Stomach (tissue), 9 donors: ENCODE results near the gene RAD9A. TPM values are rescaled to one million over a fixed set of nuclear protein-coding genes. Genes with fewer than 3 reads are reported as not detected.

Experiments
- DNase-seq, 2 donors: peaks; one replicate each; pipeline versions ENCODE4 v3.0.0 to v3.0.0-alpha.2; 2013 to 2019
- H3K27ac ChIP-seq, 5 donors: fragments of 200-600 bp in 4 of 5; sonication (generic) in 4 of 5; one replicate each; pipeline ENCODE4 v1.5.1; 2013 to 2019; ENCODE audit warnings: mild to moderate bottlenecking in 1 of 5, moderate library complexity in 1 of 5
- H3K27me3 ChIP-seq, 3 donors: fragments of 200-600 bp; sonication (generic); one replicate each; pipeline ENCODE4 v1.5.1; 2017 to 2019; ENCODE audit warnings: mixed run types in 1 of 3
- H3K36me3 ChIP-seq, 4 donors: fragments of 200-600 bp; sonication (generic); 1 replicate in 3 of 4; 2 replicates in 1 of 4; pipeline ENCODE4 v1.5.1; 2016 to 2019
- H3K4me1 ChIP-seq, 4 donors: fragments of 200-600 bp; sonication (generic); one replicate each; pipeline ENCODE4 v1.5.1; 2016 to 2019
- H3K4me3 ChIP-seq, 4 donors: fragments of 200-600 bp; sonication (generic) in 3 of 4; one replicate each; pipeline ENCODE4 v1.5.1; 2016 to 2019; ENCODE audit warnings: mild to moderate bottlenecking in 1 of 4
- H3K9me3 ChIP-seq, 4 donors: fragments of 200-600 bp; sonication (generic); one replicate each; pipeline ENCODE4 v1.5.1; 2016 to 2019
- EP300 ChIP-seq: sonication (generic); formaldehyde crosslinking; IDR thresholded peaks from one replicate; pipeline ENCODE4 v1.6.1; 2017; ENCODE audit warnings: antibody characterized with exemption
- POLR2A ChIP-seq, 4 donors: fragments of 450-650 bp; IDR thresholded peaks; one replicate each; pipeline ENCODE4 v1.6.1; 2016; ENCODE audit warnings: antibody characterized with exemption in 4 of 4, control low read depth in 2 of 4, mild to moderate bottlenecking in 1 of 4, moderate library complexity in 1 of 4
- POLR2AphosphoS5 ChIP-seq, 3 donors: sonication (generic); formaldehyde crosslinking; IDR thresholded peaks; one replicate each; pipeline ENCODE4 v1.6.1; 2016; ENCODE audit warnings: antibody characterized with exemption in 3 of 3
- WGBS, 5 donors: extraction: QIAGEN DNeasy Blood & Tissue Kit in 3 of 5; methylation state at CpG; one replicate each; pipeline versions ENCODE4 v1.1.5 to v1.1.7; 2013 to 2018; 5-methylcytosine and 5-hydroxymethylcytosine counted together
- intact Hi-C: fragments of 100-400 bp; cut with DNase I; formaldehyde crosslinking; loops from one replicate; pipeline ENCODE4 v1.15.1; 2023; ENCODE audit warnings: low total_unique reads
- polyA plus RNA-seq, 3 donors: library from polyadenylated mRNA; stranded (reverse); fragments of 200-250 nt; gene quantifications; one replicate each; pipeline ENCODE4 v1.2.3, GENCODE V29; 2013
- small RNA-seq, 4 donors: library from RNA; depleted of rRNA; stranded (forward); fragments of <200 nt; gene quantifications; one replicate each; pipeline ENCODE3, GENCODE V24; 2016
- total RNA-seq, 5 donors: library from RNA; depleted of rRNA; stranded (reverse); fragments of >200 nt; gene quantifications; one replicate each; pipeline versions ENCODE4 v1.1.0 to v1.2.3, GENCODE V29; 2014 to 2016
- TF ChIP-seq, protein P1 (sequence below), 7 experiments: fragments of 450-650 bp in 4 of 7; fragments of 200-600 bp in 3 of 7; sonication (generic) in 3 of 7; IDR thresholded peaks; one replicate each; pipeline ENCODE4 v1.5.1; 2016 to 2019; ENCODE audit warnings: antibody characterized with exemption in 7 of 7, control low read depth in 2 of 7, mild to moderate bottlenecking in 1 of 7
- donor health status: healthy with polysubstance abuse.
- donor health status: Bipolar disorder and iron deficiency.
- donor health status: healthy.

The RAD9A gene
- total and polyA plus RNA-seq, 8 donors: 7.0 to 88.9 (median 28.7) TPM

- H3K36me3 ChIP-seq: peaks cover 0 to 17% (median 17%) of the 10 kb centered on the region in 4 donors
- no peak for DNase-seq
- no peaks in the 10 kb centered on the region for H3K27me3 ChIP-seq
- no peak overlapping the region for H3K27ac ChIP-seq
- intact Hi-C loops: no loop called here
- TF ChIP-seq EP300 (no peak), POLR2A (IDR thresholded peaks at IDR 0.05) (no peak), POLR2AphosphoS5 (IDR thresholded peaks at IDR 0.05) (no peak)
- TF ChIP-seq, protein P1, sequence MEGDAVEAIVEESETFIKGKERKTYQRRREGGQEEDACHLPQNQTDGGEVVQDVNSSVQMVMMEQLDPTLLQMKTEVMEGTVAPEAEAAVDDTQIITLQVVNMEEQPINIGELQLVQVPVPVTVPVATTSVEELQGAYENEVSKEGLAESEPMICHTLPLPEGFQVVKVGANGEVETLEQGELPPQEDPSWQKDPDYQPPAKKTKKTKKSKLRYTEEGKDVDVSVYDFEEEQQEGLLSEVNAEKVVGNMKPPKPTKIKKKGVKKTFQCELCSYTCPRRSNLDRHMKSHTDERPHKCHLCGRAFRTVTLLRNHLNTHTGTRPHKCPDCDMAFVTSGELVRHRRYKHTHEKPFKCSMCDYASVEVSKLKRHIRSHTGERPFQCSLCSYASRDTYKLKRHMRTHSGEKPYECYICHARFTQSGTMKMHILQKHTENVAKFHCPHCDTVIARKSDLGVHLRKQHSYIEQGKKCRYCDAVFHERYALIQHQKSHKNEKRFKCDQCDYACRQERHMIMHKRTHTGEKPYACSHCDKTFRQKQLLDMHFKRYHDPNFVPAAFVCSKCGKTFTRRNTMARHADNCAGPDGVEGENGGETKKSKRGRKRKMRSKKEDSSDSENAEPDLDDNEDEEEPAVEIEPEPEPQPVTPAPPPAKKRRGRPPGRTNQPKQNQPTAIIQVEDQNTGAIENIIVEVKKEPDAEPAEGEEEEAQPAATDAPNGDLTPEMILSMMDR (IDR thresholded peaks at IDR 0.05): no peak
- H3K4me1 ChIP-seq: peaks cover 28 to 43% (median 36%) of the 10 kb centered on the region in 4 donors
- whole genome bisulfite sequencing, 5 donors: 73 to 98% (median 87%) methylated on average over 5 of the region's 5 CpGs
- H3K9me3 ChIP-seq: no peaks in the 10 kb centered on the region
- H3K4me3 ChIP-seq: no peak overlapping the region
Measured at GRCh38 chr11:67445515-67445914, 53.7 kb downstream of the RAD9A start.

Small RNA genes within 50 kb of the gene (small RNA-seq; reads per million reads assigned to genes)
- gene RN7SKP239 (0 reads per million in 4 donors), gene RNU6-1238P (0 reads per million in 4 donors)

Other genes starting within 250 kb of the RAD9A start
- gene GRK2, start 125.5 kb upstream of the RAD9A start, total RNA-seq: 100 to 1,000 TPM in 4 of 5 donors, 10 to 100 TPM in 1; 53.8 to 266 (median 131) TPM
- 10 to 100 TPM; 44.0 to 59.4 (median 46.5) TPM for gene GRK2, start 125.5 kb upstream of the RAD9A start, polyA plus RNA-seq
- 10 to 100 TPM; 24.6 to 96.4 (median 42.6) TPM for gene ANKRD13D, start 102.7 kb upstream of the RAD9A start, total RNA-seq
- 10 to 100 TPM; 18.5 to 61.3 (median 30.9) TPM for gene ANKRD13D, start 102.7 kb upstream of the RAD9A start, polyA plus RNA-seq
- gene SSH3, start 88.5 kb upstream of the RAD9A start, total RNA-seq: 100 to 1,000 TPM in 3 of 5 donors, 10 to 100 TPM in 2; 23.5 to 217 (median 103) TPM
- gene SSH3, start 88.5 kb upstream of the RAD9A start, polyA plus RNA-seq: 10 to 100 TPM; 18.8 to 34.3 (median 22.6) TPM
- 100 to 1,000 TPM in 1 of 5 donors, 10 to 100 TPM in 4; 13.8 to 117 (median 54.8) TPM for gene POLD4, start 38.4 kb upstream of the RAD9A start, total RNA-seq
- 100 to 1,000 TPM; 129 to 316 (median 153) TPM for gene POLD4, start 38.4 kb upstream of the RAD9A start, polyA plus RNA-seq
- gene CLCF1, start 18.4 kb upstream of the RAD9A start, total RNA-seq: 10 to 100 TPM in 3 of 5 donors, 1 to 10 TPM in 1, not detected in 1; 2.6 to 69.2 (median 17.8) TPM
- gene CLCF1, start 18.4 kb upstream of the RAD9A start, polyA plus RNA-seq: 1 to 10 TPM; 2.7 to 5.4 (median 3.2) TPM
- gene PPP1CA, start 9.9 kb downstream of the RAD9A start, total RNA-seq: 100 to 1,000 TPM in 2 of 5 donors, 10 to 100 TPM in 3; 28.6 to 229 (median 97.9) TPM
- 100 to 1,000 TPM; 109 to 203 (median 153) TPM for gene PPP1CA, start 9.9 kb downstream of the RAD9A start, polyA plus RNA-seq
- 10 to 100 TPM in 1 of 5 donors, 1 to 10 TPM in 3, under 1 TPM in 1; 0.29 to 12.0 (median 3.5) TPM for gene TBC1D10C, start 12.1 kb downstream of the RAD9A start, total RNA-seq
- 1 to 10 TPM; 2.8 to 6.1 (median 5.5) TPM for gene TBC1D10C, start 12.1 kb downstream of the RAD9A start, polyA plus RNA-seq
- gene CARNS1, start 23.7 kb downstream of the RAD9A start, total RNA-seq: 10 to 100 TPM in 3 of 5 donors, 1 to 10 TPM in 1, under 1 TPM in 1; 0.29 to 33.3 (median 15.4) TPM
- gene CARNS1, start 23.7 kb downstream of the RAD9A start, polyA plus RNA-seq: 1 to 10 TPM in 2 of 3 donors, under 1 TPM in 1; 0.88 to 3.4 (median 2.4) TPM
- 100 to 1,000 TPM in 2 of 5 donors, 10 to 100 TPM in 3; 29.7 to 434 (median 82.3) TPM for gene RPS6KB2, start 36.5 kb downstream of the RAD9A start, total RNA-seq
- 10 to 100 TPM; 49.3 to 74.1 (median 68.9) TPM for gene RPS6KB2, start 36.5 kb downstream of the RAD9A start, polyA plus RNA-seq
- 10 to 100 TPM in 1 of 5 donors, 1 to 10 TPM in 2, not detected in 2; 1.7 to 15.2 (median 3.5) TPM for gene PTPRCAP, start 45.7 kb downstream of the RAD9A start, total RNA-seq
- gene PTPRCAP, start 45.7 kb downstream of the RAD9A start, polyA plus RNA-seq: 10 to 100 TPM in 2 of 3 donors, 1 to 10 TPM in 1; 4.5 to 25.3 (median 20.2) TPM
- gene CORO1B, start 51.5 kb downstream of the RAD9A start, total RNA-seq: 100 to 1,000 TPM in 2 of 5 donors, 10 to 100 TPM in 3; 48.3 to 160 (median 82.2) TPM
- 100 to 1,000 TPM in 2 of 3 donors, 10 to 100 TPM in 1; 84.4 to 125 (median 104) TPM for gene CORO1B, start 51.5 kb downstream of the RAD9A start, polyA plus RNA-seq
- not detected for gene GPR152, start 60.7 kb downstream of the RAD9A start, total RNA-seq
- gene GPR152, start 60.7 kb downstream of the RAD9A start, polyA plus RNA-seq: not detected
- under 1 TPM in 3 of 5 donors, not detected in 2; 0.43 to 0.73 (median 0.45) TPM for gene CABP4, start 63.4 kb downstream of the RAD9A start, total RNA-seq
- 1 to 10 TPM in 2 of 3 donors, under 1 TPM in 1; 0.50 to 1.7 (median 1.7) TPM for gene CABP4, start 63.4 kb downstream of the RAD9A start, polyA plus RNA-seq
- 100 to 1,000 TPM in 3 of 5 donors, 10 to 100 TPM in 2; 57.6 to 392 (median 174) TPM for gene TMEM134, start 77.3 kb downstream of the RAD9A start, total RNA-seq
- 100 to 1,000 TPM; 118 to 130 (median 126) TPM for gene TMEM134, start 77.3 kb downstream of the RAD9A start, polyA plus RNA-seq
- 100 to 1,000 TPM in 1 of 5 donors, 10 to 100 TPM in 4; 36.4 to 140 (median 60.7) TPM for gene AIP, start 91.0 kb downstream of the RAD9A start, total RNA-seq
- gene AIP, start 91.0 kb downstream of the RAD9A start, polyA plus RNA-seq: 10 to 100 TPM; 75.5 to 86.6 (median 84.2) TPM
- 100 to 1,000 TPM in 1 of 5 donors, 10 to 100 TPM in 4; 12.3 to 133 (median 42.4) TPM for gene PITPNM1, start 113.4 kb downstream of the RAD9A start, total RNA-seq
- gene PITPNM1, start 113.4 kb downstream of the RAD9A start, polyA plus RNA-seq: 10 to 100 TPM; 15.9 to 18.9 (median 17.3) TPM
- gene CDK2AP2, start 116.2 kb downstream of the RAD9A start, total RNA-seq: 10 to 100 TPM in 4 of 5 donors, 1 to 10 TPM in 1; 8.3 to 68.3 (median 52.7) TPM
- 10 to 100 TPM; 60.9 to 95.9 (median 74.7) TPM for gene CDK2AP2, start 116.2 kb downstream of the RAD9A start, polyA plus RNA-seq
- gene CABP2, start 131.5 kb downstream of the RAD9A start, total RNA-seq: not detected
- gene CABP2, start 131.5 kb downstream of the RAD9A start, polyA plus RNA-seq: not detected
- 100 to 1,000 TPM; 393 to 726 (median 523) TPM for gene GSTP1, start 191.8 kb downstream of the RAD9A start, total RNA-seq
- 1,000 to 10,000 TPM in 2 of 3 donors, 100 to 1,000 TPM in 1; 670 to 2,840 (median 1,703) TPM for gene GSTP1, start 191.8 kb downstream of the RAD9A start, polyA plus RNA-seq
- gene NDUFV1, start 214.9 kb downstream of the RAD9A start, total RNA-seq: 100 to 1,000 TPM; 186 to 806 (median 497) TPM
- gene NDUFV1, start 214.9 kb downstream of the RAD9A start, polyA plus RNA-seq: 100 to 1,000 TPM; 148 to 193 (median 181) TPM
- 100 to 1,000 TPM in 1 of 5 donors, 1 to 10 TPM in 2, not detected in 2; 4.6 to 333 (median 8.8) TPM for gene NUDT8, start 238.0 kb downstream of the RAD9A start, total RNA-seq
- 10 to 100 TPM; 15.0 to 41.0 (median 19.5) TPM for gene NUDT8, start 238.0 kb downstream of the RAD9A start, polyA plus RNA-seq
- not detected for gene TBX10, start 247.8 kb downstream of the RAD9A start, total RNA-seq
- not detected for gene TBX10, start 247.8 kb downstream of the RAD9A start, polyA plus RNA-seq